Neuronal stem cell (in vitro differentiated cells): ENCODE measurements around the gene ZNF584.
A peak's percentile ranks its signal among the peaks of the same experiment; 100 is the strongest.

Experiments used
- DNase-seq: peaks from one replicate; pipeline ENCODE4 v3.0.0-alpha.2; 2013; ENCODE audit warnings: low spot score
- H2AFZ ChIP-seq: one replicate; pipeline ENCODE4 v1.6.1; 2013; ENCODE audit warnings: mild to moderate bottlenecking, low read length, inconsistent platforms
- H2AK5ac ChIP-seq: 2 replicates; pipeline ENCODE4 v1.6.1; 2013; ENCODE audit warnings: low read depth, mild to moderate bottlenecking, inconsistent platforms, low read length, moderate library complexity, mixed read lengths
- H2BK120ac ChIP-seq: 2 replicates; pipeline ENCODE4 v1.6.1; 2013; ENCODE audit warnings: low read depth, mild to moderate bottlenecking, inconsistent platforms, low read length, moderate library complexity, mixed read lengths
- H2BK12ac ChIP-seq: one replicate; pipeline ENCODE4 v1.6.1; 2013; ENCODE audit warnings: low read length, inconsistent platforms
- H2BK15ac ChIP-seq: 2 replicates; pipeline ENCODE4 v1.6.1; 2013; ENCODE audit warnings: mild to moderate bottlenecking, low read length, inconsistent platforms, mixed read lengths
- H2BK5ac ChIP-seq: one replicate; pipeline ENCODE4 v1.6.1; 2013; ENCODE audit warnings: inconsistent platforms, mild to moderate bottlenecking, low read length, moderate library complexity
- H3K14ac ChIP-seq: one replicate; pipeline ENCODE4 v1.6.1; 2013; ENCODE audit warnings: low read length, inconsistent platforms
- H3K18ac ChIP-seq: 2 replicates; pipeline ENCODE4 v1.6.1; 2013; ENCODE audit warnings: low read length, inconsistent platforms
- H3K23ac ChIP-seq: 2 replicates; pipeline ENCODE4 v1.6.1; 2013; ENCODE audit warnings: low read depth, mild to moderate bottlenecking, mixed read lengths, low read length, inconsistent platforms; ENCODE audit not compliant: poor library complexity
- H3K27ac ChIP-seq: replicated peaks from 3 replicates; pipeline ENCODE4 v1.5.1; 2013; ENCODE audit warnings: low read length, inconsistent platforms
- H3K27me3 ChIP-seq, 3 experiments: 2 replicates each; pipeline ENCODE4 v1.6.1; 2013; ENCODE audit warnings: low read length in 3 of 3, mild to moderate bottlenecking in 2 of 3, inconsistent platforms in 1 of 3, low read depth in 1 of 3, mixed read lengths in 1 of 3, moderate library complexity in 1 of 3; ENCODE audit not compliant: control insufficient read depth in 3 of 3, insufficient read depth in 3 of 3
- H3K36me3 ChIP-seq, 2 donors: replicated peaks in 1 of 2; 2 replicates each; pipeline ENCODE4 v1.6.1; 2013; ENCODE audit warnings: low read length in 2 of 2; ENCODE audit not compliant: control insufficient read depth in 2 of 2, insufficient read depth in 2 of 2
- H3K4ac ChIP-seq: 2 replicates; pipeline ENCODE4 v1.6.1; 2013; ENCODE audit warnings: inconsistent platforms, mild to moderate bottlenecking, low read length, moderate library complexity
- H3K4me1 ChIP-seq, 2 donors: 1 replicate in 1 of 2; 2 replicates in 1 of 2; pipeline ENCODE4 v1.6.1; 2013; ENCODE audit warnings: low read length in 2 of 2, low read depth in 1 of 2; ENCODE audit not compliant: control insufficient read depth in 2 of 2, insufficient read depth in 1 of 2
- H3K4me2 ChIP-seq: one replicate; pipeline ENCODE4 v1.6.1; 2013; ENCODE audit warnings: mild to moderate bottlenecking, low read length, inconsistent platforms; ENCODE audit not compliant: insufficient read depth, poor library complexity, severe bottlenecking
- H3K4me3 ChIP-seq, 2 donors: 2 replicates each; pipeline ENCODE4 v1.5.1; 2013; ENCODE audit warnings: low read length in 2 of 2, mild to moderate bottlenecking in 2 of 2, inconsistent platforms in 1 of 2, moderate library complexity in 1 of 2
- H3K79me1 ChIP-seq: one replicate; pipeline ENCODE4 v1.6.1; 2013; ENCODE audit warnings: low read depth, mild to moderate bottlenecking, inconsistent platforms, low read length, moderate library complexity
- H3K9ac ChIP-seq: one replicate; pipeline ENCODE4 v1.6.1; 2013; ENCODE audit warnings: mild to moderate bottlenecking, low read depth, low read length, inconsistent platforms; ENCODE audit not compliant: poor library complexity
- H3K9me3 ChIP-seq, 2 donors: replicated peaks in 1 of 2; 2 replicates each; pipeline versions ENCODE3 to v1.6.1; 2013; ENCODE audit warnings: low read length in 2 of 2, mild to moderate bottlenecking in 2 of 2, inconsistent platforms in 1 of 2, low read depth in 1 of 2, mixed read lengths in 1 of 2, moderate library complexity in 1 of 2; ENCODE audit not compliant: control insufficient read depth in 2 of 2, insufficient read depth in 1 of 2
- H4K8ac ChIP-seq: one replicate; pipeline ENCODE4 v1.6.1; 2013; ENCODE audit warnings: low read depth, mild to moderate bottlenecking, inconsistent platforms, low read length, moderate library complexity
- H4K91ac ChIP-seq: one replicate; pipeline ENCODE4 v1.6.1; 2013; ENCODE audit warnings: low read length, low read depth, mild to moderate bottlenecking, inconsistent platforms; ENCODE audit not compliant: poor library complexity
- WGBS, 2 donors: extraction: QIAGEN DNeasy Blood & Tissue Kit; methylation state at CpG; one replicate each; pipeline ENCODE4 v1.1.7; 2013; ENCODE audit warnings: missing lambda C conversion rate in 2 of 2, mixed read lengths in 1 of 2; ENCODE audit not compliant: insufficient read length in 2 of 2, insufficient replicate concordance in 1 of 2; ENCODE audit errors: extremely low coverage in 2 of 2; 5-methylcytosine and 5-hydroxymethylcytosine counted together

Gene ZNF584

GRCh38 chr19:58388175-58388526 lies 20.3 kb upstream of the ZNF584 start:
- Histone ChIP-seq H3K14ac (no peak overlapping the region), H2AK5ac (no peak overlapping the region), H3K4me1 (peaks cover 11 to 17% of the 10 kb centered on the region in 2 donors), H3K9me3 (no peaks in the 10 kb centered on the region), H3K4me3 (peak overlapping the region; percentile 60 to 86), H3K4ac (no peak overlapping the region), H4K8ac (no peak overlapping the region), H2BK12ac (no peak overlapping the region), H2BK120ac (no peak overlapping the region), H3K79me1 (peaks cover 16% of the 10 kb centered on the region), H3K9ac (no peak overlapping the region), H3K4me2 (peak overlapping the region; percentile 98), H3K18ac (no peak overlapping the region), H3K36me3 (peaks cover 22 to 50% of the 10 kb centered on the region in 2 donors), H4K91ac (no peak overlapping the region), H2AFZ (no peak overlapping the region), H3K27ac (no peak overlapping the region), H2BK15ac (no peak overlapping the region), H3K23ac (no peak overlapping the region), H3K27me3 (no peaks in the 10 kb centered on the region), H2BK5ac (no peak overlapping the region)
- DNase-seq = no peak
- WGBS, 2 donors = no CpG with 5 or more reads among the region's 3 CpGs

DNA sequence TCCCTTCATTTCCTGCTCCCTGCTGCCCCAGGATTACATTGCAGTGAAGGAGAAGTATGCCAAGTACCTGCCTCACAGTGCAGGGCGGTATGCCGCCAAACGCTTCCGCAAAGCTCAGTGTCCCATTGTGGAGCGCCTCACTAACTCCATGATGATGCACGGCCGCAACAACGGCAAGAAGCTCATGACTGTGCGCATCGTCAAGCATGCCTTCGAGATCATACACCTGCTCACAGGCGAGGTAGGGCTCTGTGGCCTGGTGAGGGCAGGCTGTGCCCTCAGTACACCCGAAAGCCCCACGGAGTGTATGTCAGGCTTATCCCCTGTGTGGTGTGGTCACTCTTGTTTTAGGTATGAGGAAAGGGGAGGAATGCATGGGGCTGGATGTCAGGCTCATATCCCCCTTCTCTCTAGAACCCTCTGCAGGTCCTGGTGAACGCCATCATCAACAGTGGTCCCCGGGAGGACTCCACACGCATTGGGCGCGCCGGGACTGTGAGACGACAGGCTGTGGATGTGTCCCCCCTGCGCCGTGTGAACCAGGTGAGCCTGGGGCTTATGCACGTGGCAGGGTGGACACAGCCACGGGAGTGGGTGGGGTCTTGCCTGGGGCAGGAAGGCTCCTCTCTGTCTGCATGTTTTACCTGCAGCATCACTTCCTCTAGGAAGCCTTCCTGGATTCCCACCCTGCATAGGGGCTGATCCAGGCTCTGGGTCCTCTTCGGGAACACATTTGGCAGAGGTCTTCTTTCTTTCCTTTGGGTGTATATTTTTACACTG lies 15.3 kb upstream of the ZNF584 start:
- no peak overlapping the region for H3K18ac ChIP-seq
- H3K4me2 ChIP-seq = no peak overlapping the region
- H3K27me3 ChIP-seq = peaks cover 0 to 22% (median 7%) of the 10 kb centered on the region in 3 experiments
- H3K79me1 ChIP-seq = peaks cover 8% of the 10 kb centered on the region
- H3K27ac ChIP-seq = no peak overlapping the region
- no CpG with 5 or more reads among the region's 26 CpGs for WGBS, 2 donors
- no peak overlapping the region for H2BK5ac ChIP-seq
- no peak overlapping the region for H2BK15ac ChIP-seq
- H2BK120ac ChIP-seq = no peak overlapping the region
- peaks cover 2 to 7% of the 10 kb centered on the region in 2 donors for H3K4me1 ChIP-seq
- no peak overlapping the region for H4K91ac ChIP-seq
- no peak overlapping the region for H3K4ac ChIP-seq
- H3K36me3 ChIP-seq = peaks cover 36 to 78% of the 10 kb centered on the region in 2 donors
- no peak overlapping the region for H4K8ac ChIP-seq
- H2AK5ac ChIP-seq = no peak overlapping the region
- H3K23ac ChIP-seq = peak overlapping the region; percentile 11
- no peak overlapping the region for H3K9ac ChIP-seq
- H3K14ac ChIP-seq = no peak overlapping the region
- no peak overlapping the region for H3K4me3 ChIP-seq
- DNase-seq = no peak
- H2BK12ac ChIP-seq = no peak overlapping the region
- no peak overlapping the region for H2AFZ ChIP-seq
- H3K9me3 ChIP-seq = peaks cover 0 to 1% of the 10 kb centered on the region in 2 donors

DNA sequence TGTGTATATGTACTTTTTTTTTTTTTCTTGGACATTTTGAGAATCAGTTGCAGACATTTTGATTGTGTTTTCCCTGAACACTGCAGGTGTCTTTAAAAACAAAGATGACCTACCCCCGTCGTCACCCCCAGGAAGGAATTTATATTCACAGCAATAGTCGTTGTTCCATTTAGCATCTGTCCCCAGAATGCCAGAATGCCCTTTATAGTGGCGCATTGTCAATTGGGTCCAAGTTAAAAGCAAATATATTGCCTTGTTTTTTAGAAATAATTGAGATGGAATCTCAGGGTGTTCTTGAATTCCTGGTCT lies 14.8 kb upstream of the ZNF584 start:
- peaks cover 7% of the 10 kb centered on the region for H3K79me1 ChIP-seq
- H3K4me3 ChIP-seq = no peak overlapping the region
- no peak overlapping the region for H3K14ac ChIP-seq
- no peak overlapping the region for H2AFZ ChIP-seq
- H4K8ac ChIP-seq = no peak overlapping the region
- H3K4ac ChIP-seq = no peak overlapping the region
- no CpG with 5 or more reads among the region's 4 CpGs for WGBS, 2 donors
- no peak overlapping the region for H3K4me2 ChIP-seq
- H2BK120ac ChIP-seq = no peak overlapping the region
- H2BK15ac ChIP-seq = no peak overlapping the region
- no peak overlapping the region for H2BK5ac ChIP-seq
- no peak overlapping the region for H3K9ac ChIP-seq
- H2AK5ac ChIP-seq = no peak overlapping the region
- H3K23ac ChIP-seq = no peak overlapping the region
- peaks cover 0 to 5% of the 10 kb centered on the region in 2 donors for H3K4me1 ChIP-seq
- peaks cover 0 to 1% of the 10 kb centered on the region in 2 donors for H3K9me3 ChIP-seq
- H3K18ac ChIP-seq = no peak overlapping the region
- no peak overlapping the region for H3K27ac ChIP-seq
- DNase-seq = no peak
- peaks cover 33 to 73% of the 10 kb centered on the region in 2 donors for H3K36me3 ChIP-seq
- no peak overlapping the region for H2BK12ac ChIP-seq
- peaks cover 0 to 22% (median 7%) of the 10 kb centered on the region in 3 experiments for H3K27me3 ChIP-seq
- H4K91ac ChIP-seq = no peak overlapping the region

GRCh38 chr19:58394821-58395219 lies 13.6 kb upstream of the ZNF584 start:
- H3K23ac ChIP-seq = peak overlapping the region; percentile 61
- H3K14ac ChIP-seq = no peak overlapping the region
- no peak overlapping the region for H3K27ac ChIP-seq
- peak overlapping the region; percentile 39 for H2BK120ac ChIP-seq
- no peak overlapping the region for H2BK12ac ChIP-seq
- no peak overlapping the region for H3K18ac ChIP-seq
- H3K9me3 ChIP-seq = peaks cover 0 to 1% of the 10 kb centered on the region in 2 donors
- no peak overlapping the region for H3K9ac ChIP-seq
- no peak overlapping the region for H2BK15ac ChIP-seq
- no peak overlapping the region for H2BK5ac ChIP-seq
- no peak overlapping the region for H2AFZ ChIP-seq
- peaks cover 5% of the 10 kb centered on the region for H3K79me1 ChIP-seq
- H4K8ac ChIP-seq = no peak overlapping the region
- H3K27me3 ChIP-seq = peaks cover 0 to 22% (median 7%) of the 10 kb centered on the region in 3 experiments
- no peak overlapping the region for H4K91ac ChIP-seq
- no peak overlapping the region for H3K4me2 ChIP-seq
- no peak overlapping the region for H3K4me3 ChIP-seq
- H3K36me3 ChIP-seq = peaks cover 31 to 63% of the 10 kb centered on the region in 2 donors
- DNase-seq = no peak
- H2AK5ac ChIP-seq = no peak overlapping the region
- peaks cover 0 to 5% of the 10 kb centered on the region in 2 donors for H3K4me1 ChIP-seq
- WGBS, 2 donors = no CpG with 5 or more reads among the region's 3 CpGs
- no peak overlapping the region for H3K4ac ChIP-seq
